PC-9 (cell line): ENCODE results near the gene CCL4L2.

Experiments
- EZH2 ChIP-seq: fragments of 200-600 bp; sonication (generic); IDR thresholded peaks from 2 replicates; pipeline ENCODE4 v1.8.0; 2017; ENCODE audit warnings: antibody characterized with exemption, low read depth
- TF ChIP-seq, protein P1 (sequence below): fragments of 200-600 bp; sonication (generic); conservative IDR thresholded peaks from 2 replicates; pipeline ENCODE4 v1.6.1; 2017; ENCODE audit warnings: mixed run types, antibody characterized with exemption, mild to moderate bottlenecking, moderate library complexity

DNA sequence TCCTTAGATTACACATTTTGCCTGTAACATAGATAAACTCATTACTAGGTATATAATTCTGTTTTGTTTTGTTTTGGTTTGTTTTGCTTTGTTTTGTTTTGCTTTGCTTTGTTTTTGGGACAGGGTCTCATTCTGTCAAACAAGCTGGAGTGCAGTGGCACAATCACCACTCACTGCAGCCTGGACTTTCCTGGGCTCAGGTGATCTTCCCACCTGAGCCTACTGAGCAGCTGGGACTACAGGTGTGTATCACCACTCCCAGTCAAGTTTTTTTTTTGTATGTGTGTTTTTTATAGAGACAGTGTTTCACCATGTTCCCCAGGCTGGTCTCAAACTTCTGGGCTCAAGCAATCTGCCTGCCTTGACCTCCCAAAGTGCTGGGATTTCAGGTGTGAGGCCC is 1.3 kb upstream of the CCL4L2 start:
- TF ChIP-seq, protein P1, sequence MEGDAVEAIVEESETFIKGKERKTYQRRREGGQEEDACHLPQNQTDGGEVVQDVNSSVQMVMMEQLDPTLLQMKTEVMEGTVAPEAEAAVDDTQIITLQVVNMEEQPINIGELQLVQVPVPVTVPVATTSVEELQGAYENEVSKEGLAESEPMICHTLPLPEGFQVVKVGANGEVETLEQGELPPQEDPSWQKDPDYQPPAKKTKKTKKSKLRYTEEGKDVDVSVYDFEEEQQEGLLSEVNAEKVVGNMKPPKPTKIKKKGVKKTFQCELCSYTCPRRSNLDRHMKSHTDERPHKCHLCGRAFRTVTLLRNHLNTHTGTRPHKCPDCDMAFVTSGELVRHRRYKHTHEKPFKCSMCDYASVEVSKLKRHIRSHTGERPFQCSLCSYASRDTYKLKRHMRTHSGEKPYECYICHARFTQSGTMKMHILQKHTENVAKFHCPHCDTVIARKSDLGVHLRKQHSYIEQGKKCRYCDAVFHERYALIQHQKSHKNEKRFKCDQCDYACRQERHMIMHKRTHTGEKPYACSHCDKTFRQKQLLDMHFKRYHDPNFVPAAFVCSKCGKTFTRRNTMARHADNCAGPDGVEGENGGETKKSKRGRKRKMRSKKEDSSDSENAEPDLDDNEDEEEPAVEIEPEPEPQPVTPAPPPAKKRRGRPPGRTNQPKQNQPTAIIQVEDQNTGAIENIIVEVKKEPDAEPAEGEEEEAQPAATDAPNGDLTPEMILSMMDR = no peak
- TF ChIP-seq EZH2 = no peak
